IMR-90 (cell line): ENCODE data around the gene AHCYL2. TPM values are rescaled to one million over a fixed set of nuclear protein-coding genes. Genes with fewer than 3 reads are reported as not detected.

Source experiments
- ATAC-seq: fragments of 200-7000 bp; cut with Tn5 transposase; 2 replicates; pipeline ENCODE4 v1.9.1; 2020; ENCODE audit warnings: low read depth, mild to moderate bottlenecking, moderate library complexity
- BruUV-seq: library from RNA; stranded (reverse); fragments of 400-500 nt; replicated peaks from 2 replicates; lab custom pipeline; 2021; lab: Mats Ljungman, UMichigan
- CTCF ChIA-PET: fragments of 300-600 bp; formaldehyde crosslinking; extraction: SDS; loops from one replicate; lab custom pipeline; 2021; ENCODE audit warnings: antibody characterized with exemption; lab: Yijun Ruan, JAX
- POLR2A ChIA-PET: fragments of 300-600 bp; sonication (Branson Sonifier 250); formaldehyde crosslinking; loops from one replicate; lab custom pipeline; 2022; ENCODE audit warnings: antibody characterized with exemption; ENCODE audit not compliant: unreplicated experiment; lab: Charles Lee
- DNase-seq: peaks from one replicate; pipeline ENCODE4 v3.0.0; 2013
- H2AFZ ChIP-seq: replicated peaks from 2 replicates; pipeline ENCODE3; 2013; ENCODE audit warnings: low read length, mild to moderate bottlenecking; ENCODE audit not compliant: poor library complexity
- H2AK5ac ChIP-seq: 2 replicates; pipeline ENCODE4 v1.6.1; 2013; ENCODE audit warnings: low read depth, low read length, inconsistent platforms
- H2AK9ac ChIP-seq: replicated peaks from 2 replicates; pipeline ENCODE3; 2013; ENCODE audit warnings: mild to moderate bottlenecking, low read depth, low read length, moderate library complexity; ENCODE audit not compliant: poor library complexity
- H2BK120ac ChIP-seq: 2 replicates; pipeline ENCODE4 v1.6.1; 2013; ENCODE audit warnings: low read depth, low read length, inconsistent platforms
- H2BK15ac ChIP-seq: 3 replicates; pipeline ENCODE4 v1.6.1; 2013; ENCODE audit warnings: low read depth, low read length, inconsistent platforms
- H2BK20ac ChIP-seq: 2 replicates; pipeline ENCODE4 v1.6.1; 2013; ENCODE audit warnings: low read depth, mild to moderate bottlenecking, inconsistent platforms, low read length, moderate library complexity
- H2BK5ac ChIP-seq: 2 replicates; pipeline ENCODE4 v1.6.1; 2013; ENCODE audit warnings: mild to moderate bottlenecking, low read depth, low read length, inconsistent platforms; ENCODE audit not compliant: poor library complexity, severe bottlenecking
- H3K14ac ChIP-seq: replicated peaks from 2 replicates; pipeline ENCODE4 v1.6.1; 2013; ENCODE audit warnings: low read depth, low read length, inconsistent platforms
- H3K18ac ChIP-seq: 2 replicates; pipeline ENCODE4 v1.6.1; 2013; ENCODE audit warnings: low read depth, low read length, control low read depth
- H3K23ac ChIP-seq: 2 replicates; pipeline ENCODE4 v1.6.1; 2013; ENCODE audit warnings: low read depth, low read length, inconsistent platforms
- H3K27ac ChIP-seq: 2 replicates; pipeline ENCODE4 v1.5.1; 2013; ENCODE audit warnings: mild to moderate bottlenecking, control low read depth, low read length; ENCODE audit not compliant: insufficient read depth
- H3K27me3 ChIP-seq: 2 replicates; pipeline ENCODE4 v1.6.1; 2013; ENCODE audit warnings: low read length; ENCODE audit not compliant: control insufficient read depth, insufficient read depth
- H3K36me3 ChIP-seq: 2 replicates; pipeline ENCODE4 v1.6.1; 2013; ENCODE audit warnings: low read length, mixed read lengths; ENCODE audit not compliant: control insufficient read depth, insufficient read depth
- H3K4ac ChIP-seq: 2 replicates; pipeline ENCODE4 v1.6.1; 2013; ENCODE audit warnings: low read depth, low read length, inconsistent platforms
- H3K4me1 ChIP-seq: 2 replicates; pipeline ENCODE4 v1.6.1; 2013; ENCODE audit warnings: low read length, mixed read lengths; ENCODE audit not compliant: control insufficient read depth, insufficient read depth
- H3K4me2 ChIP-seq: 2 replicates; pipeline ENCODE4 v1.6.1; 2013; ENCODE audit warnings: low read depth, mild to moderate bottlenecking, control low read depth, low read length, moderate library complexity
- H3K4me3 ChIP-seq: 2 replicates; pipeline ENCODE4 v1.5.1; 2013; ENCODE audit warnings: low read depth, mild to moderate bottlenecking, control low read depth, low read length, moderate library complexity; ENCODE audit not compliant: insufficient read depth
- H3K56ac ChIP-seq: 2 replicates; pipeline ENCODE4 v1.6.1; 2013; ENCODE audit warnings: low read length, inconsistent platforms; ENCODE audit not compliant: insufficient read depth; ENCODE audit errors: extremely low read depth
- H3K79me1 ChIP-seq, 2 experiments: 2 replicates each; pipeline ENCODE4 v1.6.1; 2013; ENCODE audit warnings: low read length in 2 of 2, inconsistent platforms in 1 of 2, low read depth in 1 of 2
- H3K9ac ChIP-seq: 2 replicates; pipeline ENCODE4 v1.6.1; 2013; ENCODE audit warnings: low read depth, low read length, control low read depth
- H3K9me1 ChIP-seq: 2 replicates; pipeline ENCODE4 v1.6.1; 2013; ENCODE audit warnings: low read length, inconsistent platforms; ENCODE audit not compliant: insufficient read depth
- H3K9me3 ChIP-seq: 2 replicates; pipeline ENCODE4 v1.6.1; 2013; ENCODE audit warnings: low read length; ENCODE audit not compliant: control insufficient read depth, insufficient read depth
- H4K20me1 ChIP-seq: 2 replicates; pipeline ENCODE4 v1.6.1; 2013; ENCODE audit warnings: low read length, inconsistent platforms; ENCODE audit not compliant: insufficient read depth
- H4K5ac ChIP-seq: 2 replicates; pipeline ENCODE4 v1.6.1; 2013; ENCODE audit warnings: mild to moderate bottlenecking, low read depth, low read length, control low read depth
- H4K8ac ChIP-seq, 2 experiments: 2 replicates each; pipeline ENCODE4 v1.6.1; 2013; ENCODE audit warnings: low read depth in 2 of 2, low read length in 2 of 2, control low read depth in 1 of 2, inconsistent platforms in 1 of 2
- H4K91ac ChIP-seq: 2 replicates; pipeline ENCODE4 v1.6.1; 2013; ENCODE audit warnings: low read depth, low read length, inconsistent platforms; ENCODE audit not compliant: insufficient read depth
- BHLHE40 ChIP-seq: fragments of 150-350 bp; IDR thresholded peaks from 2 replicates; pipeline ENCODE4 v1.6.1; 2016; ENCODE audit warnings: mild to moderate bottlenecking, low read depth, low read length
- CEBPB ChIP-seq: IDR thresholded peaks from 2 replicates; pipeline ENCODE4 v1.6.1; 2012; ENCODE audit warnings: low read depth, low read length, improper control_type of control experiment
- MAZ ChIP-seq: IDR thresholded peaks from 2 replicates; pipeline ENCODE4 v1.6.1; 2012; ENCODE audit warnings: low read depth, mild to moderate bottlenecking, low read length, improper control_type of control experiment, moderate library complexity, borderline replicate concordance
- POLR2A ChIP-seq: IDR thresholded peaks from 2 replicates; pipeline ENCODE4 v1.6.1; 2012; ENCODE audit warnings: mild to moderate bottlenecking, low read depth, low read length
- RCOR1 ChIP-seq: IDR thresholded peaks from 2 replicates; pipeline ENCODE4 v1.6.1; 2012; ENCODE audit warnings: mild to moderate bottlenecking, low read length, improper control_type of control experiment; ENCODE audit not compliant: insufficient replicate concordance
- WGBS, 2 experiments: methylation state at CpG; one replicate each; pipeline versions ENCODE4 v1.1.5 to v1.1.7; 2013; ENCODE audit warnings: missing lambda C conversion rate in 2 of 2; ENCODE audit not compliant: insufficient read length in 1 of 2; ENCODE audit errors: extremely low coverage in 2 of 2; 5-methylcytosine and 5-hydroxymethylcytosine counted together
- dilution Hi-C: fragments of 300-500 bp; cut with HindIII; formaldehyde crosslinking; loops from one replicate; pipeline ENCODE4 v1.14.3; 2018; ENCODE audit warnings: low sequenced_read_pairs; ENCODE audit not compliant: unreplicated experiment
- in situ Hi-C: fragments of 300-500 bp; cut with MboI; formaldehyde crosslinking; loops from 3 replicates; pipeline ENCODE4 v1.14.3; 2019; ENCODE audit warnings: low sequenced_read_pairs, inconsistent platforms, mixed read lengths
- intact Hi-C: fragments of 100-400 bp; cut with micrococcal nuclease; formaldehyde crosslinking; loops from 2 replicates; pipeline ENCODE4 v1.10.0; 2022
- polyA plus RNA-seq, 3 experiments: library from polyadenylated mRNA; depleted of rRNA; stranded (reverse); fragments of >200 nt; gene quantifications; 2 replicates each; pipeline ENCODE4 v1.2.3, GENCODE V29; 2012; ENCODE audit warnings: low replicate concordance in 1 of 3
- total RNA-seq: library from RNA; depleted of rRNA; stranded (reverse); fragments of >200 nt; gene quantifications from 2 replicates; pipeline ENCODE4 v1.2.3, GENCODE V29; 2012

The AHCYL2 gene
- total and polyA plus RNA-seq, 2 of the 4 experiments (the other 2 are of a cell fraction): 5.7 to 7.6 TPM

DNA sequence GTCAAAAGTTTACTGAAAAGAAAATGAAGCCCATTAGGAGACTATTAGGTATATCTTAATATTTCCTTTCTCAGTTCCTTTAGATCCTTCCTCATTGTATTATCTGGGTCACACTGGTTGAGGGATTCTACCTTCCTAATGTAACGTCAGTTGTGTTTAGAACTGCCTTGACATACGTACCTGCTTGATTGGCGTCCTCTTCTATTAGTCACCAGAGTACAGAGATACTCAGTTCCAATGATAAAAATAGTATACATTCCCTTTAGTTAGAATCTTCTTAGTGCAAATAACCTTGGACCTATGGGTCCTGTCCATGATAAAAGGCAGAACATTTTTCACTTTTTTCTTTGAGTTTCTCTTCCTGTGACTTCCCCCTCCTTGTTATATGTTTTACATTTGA, 45.2 kb downstream of the AHCYL2 start:
- H2AK5ac ChIP-seq: no peak overlapping the region
- no peaks in the 10 kb centered on the region for H3K79me1 ChIP-seq
- no peak overlapping the region for H2BK20ac ChIP-seq
- no peaks in the 10 kb centered on the region for H3K9me1 ChIP-seq
- no peak overlapping the region for H3K4me2 ChIP-seq
- H3K9ac ChIP-seq: no peak overlapping the region
- no peak overlapping the region for H4K91ac ChIP-seq
- dilution Hi-C loops: no loop called here
- H3K14ac ChIP-seq: no peak overlapping the region
- no peak overlapping the region for H2AFZ ChIP-seq
- DNase-seq (no peak), ATAC-seq (no peak)
- H3K27me3 ChIP-seq: no peaks in the 10 kb centered on the region
- H3K4ac ChIP-seq: no peak overlapping the region
- in situ Hi-C loops: no loop called here
- no peak overlapping the region for H3K23ac ChIP-seq
- no peak overlapping the region for H4K5ac ChIP-seq
- H3K4me1 ChIP-seq: no peaks in the 10 kb centered on the region
- no peak overlapping the region for H2BK120ac ChIP-seq
- BruUV-seq: no TSS peak
- intact Hi-C loops: no loop called here
- no peak overlapping the region for H2AK9ac ChIP-seq
- no peak overlapping the region for H3K4me3 ChIP-seq
- no peak overlapping the region for H4K8ac ChIP-seq
- no peak overlapping the region for H3K56ac ChIP-seq
- H3K9me3 ChIP-seq: no peaks in the 10 kb centered on the region
- no peaks in the 10 kb centered on the region for H4K20me1 ChIP-seq
- peaks cover 2% of the 10 kb centered on the region for H3K36me3 ChIP-seq
- TF ChIP-seq BHLHE40 (no peak), MAZ (no peak), POLR2A (no peak), CEBPB (no peak), RCOR1 (no peak)
- H3K18ac ChIP-seq: no peak overlapping the region
- H2BK5ac ChIP-seq: no peak overlapping the region
- no peak overlapping the region for H3K27ac ChIP-seq
- H2BK15ac ChIP-seq: no peak overlapping the region
- WGBS, 2 experiments: no CpG with 5 or more reads among the region's 3 CpGs
- ChIA-PET POLR2A (no interaction called here), CTCF (interaction anchor here (0.6 to 1.0 kb wide), 3 partner anchors 14 to 50 kb away, joined by 3 read pairs; no protein-coding TSS in a partner anchor)
